ENCODE data around the gene STK10.
A peak's percentile ranks its signal among the peaks of the same experiment; 100 is the strongest.

STK10 gene

GRCh38 chr5:172188033-172188892 is at the start of gene STK10:
STK10 (minus strand) TSS chr5:172188224; CDS start chr5:172188042, 182 bp downstream.
- Histone ChIP-seq H3K4me3 (ENCODE audit: low read depth, low read length) (peak within 1 kb of the TSS; percentile 94), H3K27me3 (ENCODE audit: control insufficient read depth, insufficient read depth, low read length) (no peaks in the 10 kb centered on the region), H3K27ac (ENCODE audit: low read depth, low read length) (peak within 1 kb of the TSS; percentile 61; the same call in 1 of the 2 replicates)

DNA sequence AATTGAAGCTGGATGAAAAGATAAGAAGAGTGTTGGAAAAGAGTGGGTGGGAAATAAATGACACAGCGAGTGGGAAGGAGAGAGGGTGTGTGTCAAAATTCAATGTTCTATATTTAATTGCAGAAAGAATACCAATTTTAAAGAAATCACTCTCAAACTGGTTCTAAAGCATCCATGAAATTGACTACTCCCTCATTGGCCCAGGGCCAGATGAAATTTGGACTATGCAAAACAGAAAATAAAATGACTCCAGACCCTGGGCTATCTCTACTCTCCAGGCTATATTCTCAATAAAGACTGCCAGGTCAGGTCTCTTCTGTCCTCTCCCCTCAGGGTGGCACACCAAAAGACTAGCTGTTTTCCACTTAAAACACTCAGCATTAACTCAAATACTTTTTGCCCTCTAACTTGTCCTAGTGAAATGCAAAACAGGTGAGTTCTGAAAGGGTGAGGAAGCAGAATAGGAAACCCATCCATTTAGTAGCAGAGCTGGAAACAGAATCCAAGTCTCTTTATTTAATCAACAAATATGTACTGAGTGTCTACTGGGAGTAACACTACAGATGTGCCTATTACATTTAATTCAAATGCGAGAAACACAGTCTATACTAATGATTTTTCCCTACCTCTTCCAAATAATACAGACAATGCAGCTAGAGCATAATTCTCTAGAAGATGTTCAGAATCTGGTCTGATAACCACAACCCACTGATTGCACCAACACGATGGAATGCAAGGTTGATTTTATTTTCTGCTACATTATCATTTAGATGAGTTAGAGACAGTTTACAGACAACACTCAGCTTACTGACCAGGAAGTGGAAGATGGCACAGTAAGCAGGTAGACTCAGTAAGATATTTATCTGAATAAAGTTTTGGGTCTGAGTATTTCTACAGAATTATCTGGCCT is 48.1 kb upstream of the STK10 start:
- H3K4me1 ChIP-seq (ENCODE audit: control insufficient read depth, insufficient read depth, low read length): peaks cover 17% of the 10 kb centered on the region
- no peaks in the 10 kb centered on the region for H3K27me3 ChIP-seq (ENCODE audit: control insufficient read depth, insufficient read depth, low read length)
- H3K36me3 ChIP-seq (ENCODE audit: control insufficient read depth, insufficient read depth, low read length): peaks cover 28% of the 10 kb centered on the region
- H3K9ac ChIP-seq (ENCODE audit: low read length): no peak overlapping the region
- H3K4me3 ChIP-seq (ENCODE audit: low read depth, low read length): no peak overlapping the region
- H3K27ac ChIP-seq (ENCODE audit: low read depth, low read length): no peak overlapping the region
- H3K9me3 ChIP-seq (ENCODE audit: control insufficient read depth, insufficient read depth, low read depth, low read length): no peaks in the 10 kb centered on the region

More at GRCh38 chr5:172188033-172188892, at the start of gene STK10:
- no peaks in the 10 kb centered on the region for H3K36me3 ChIP-seq (ENCODE audit: control insufficient read depth, insufficient read depth, low read length)
- no peaks in the 10 kb centered on the region for H3K9me3 ChIP-seq (ENCODE audit: control insufficient read depth, insufficient read depth, low read depth, low read length)
- peaks cover 22% of the 10 kb centered on the region for H3K4me1 ChIP-seq (ENCODE audit: control insufficient read depth, insufficient read depth, low read length)
- H3K9ac ChIP-seq (ENCODE audit: low read length): peak within 1 kb of the TSS; percentile 83

- Histone ChIP-seq H3K27ac (ENCODE audit: low read depth, low read length) (no peak overlapping the region), H3K36me3 (ENCODE audit: control insufficient read depth, insufficient read depth, low read length) (peaks cover 34% of the 10 kb centered on the region), H3K27me3 (ENCODE audit: control insufficient read depth, insufficient read depth, low read length) (no peaks in the 10 kb centered on the region), H3K4me3 (ENCODE audit: low read depth, low read length) (no peak overlapping the region), H3K9me3 (ENCODE audit: control insufficient read depth, insufficient read depth, low read depth, low read length) (no peaks in the 10 kb centered on the region), H3K9ac (ENCODE audit: low read length) (no peak overlapping the region), H3K4me1 (ENCODE audit: control insufficient read depth, insufficient read depth, low read length) (peaks cover 17% of the 10 kb centered on the region)
Measured at GRCh38 chr5:172235132-172235780, 47.2 kb upstream of the STK10 start.

GRCh38 chr5:172234031-172234430 is 46.0 kb upstream of the STK10 start:
- Histone ChIP-seq H3K36me3 (ENCODE audit: control insufficient read depth, insufficient read depth, low read length) (peaks cover 40% of the 10 kb centered on the region), H3K4me1 (ENCODE audit: control insufficient read depth, insufficient read depth, low read length) (peaks cover 17% of the 10 kb centered on the region), H3K27ac (ENCODE audit: low read depth, low read length) (no peak overlapping the region), H3K9ac (ENCODE audit: low read length) (no peak overlapping the region), H3K4me3 (ENCODE audit: low read depth, low read length) (no peak overlapping the region), H3K27me3 (ENCODE audit: control insufficient read depth, insufficient read depth, low read length) (no peaks in the 10 kb centered on the region), H3K9me3 (ENCODE audit: control insufficient read depth, insufficient read depth, low read depth, low read length) (no peaks in the 10 kb centered on the region)

- Histone ChIP-seq H3K9me3 (ENCODE audit: control insufficient read depth, insufficient read depth, low read depth, low read length) (no peaks in the 10 kb centered on the region), H3K4me3 (ENCODE audit: low read depth, low read length) (no peak overlapping the region), H3K36me3 (ENCODE audit: control insufficient read depth, insufficient read depth, low read length) (peaks cover 56% of the 10 kb centered on the region), H3K27me3 (ENCODE audit: control insufficient read depth, insufficient read depth, low read length) (no peaks in the 10 kb centered on the region), H3K27ac (ENCODE audit: low read depth, low read length) (no peak overlapping the region), H3K4me1 (ENCODE audit: control insufficient read depth, insufficient read depth, low read length) (no peaks in the 10 kb centered on the region), H3K9ac (ENCODE audit: low read length) (no peak overlapping the region)
Measured at GRCh38 chr5:172229904-172230303, 41.9 kb upstream of the STK10 start.

DNA sequence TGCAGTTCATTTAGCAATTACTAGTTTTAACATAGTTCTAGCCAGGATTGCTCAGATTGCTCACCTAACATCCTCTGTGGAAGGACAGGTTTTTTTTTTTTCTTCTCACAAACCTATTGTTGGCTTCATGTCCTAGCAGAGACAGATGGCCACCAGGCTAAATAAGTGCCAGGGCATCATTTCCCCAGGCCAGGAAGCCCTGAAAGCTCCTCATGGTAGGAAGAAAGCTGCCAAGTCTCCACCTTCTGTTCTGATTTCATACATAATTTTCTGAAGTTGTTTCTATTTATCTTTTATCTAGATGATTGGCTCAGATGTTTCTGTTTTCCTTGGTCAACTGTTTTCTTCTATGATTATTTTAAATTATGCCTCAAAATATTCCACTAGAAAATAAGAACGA is 37.0 kb upstream of the STK10 start:
- no peak overlapping the region for H3K27ac ChIP-seq (ENCODE audit: low read depth, low read length)
- no peak overlapping the region for H3K9ac ChIP-seq (ENCODE audit: low read length)
- H3K36me3 ChIP-seq (ENCODE audit: control insufficient read depth, insufficient read depth, low read length): peaks cover 30% of the 10 kb centered on the region
- H3K4me3 ChIP-seq (ENCODE audit: low read depth, low read length): no peak overlapping the region
- H3K4me1 ChIP-seq (ENCODE audit: control insufficient read depth, insufficient read depth, low read length): no peaks in the 10 kb centered on the region
- no peaks in the 10 kb centered on the region for H3K27me3 ChIP-seq (ENCODE audit: control insufficient read depth, insufficient read depth, low read length)
- H3K9me3 ChIP-seq (ENCODE audit: control insufficient read depth, insufficient read depth, low read depth, low read length): no peaks in the 10 kb centered on the region

DNA sequence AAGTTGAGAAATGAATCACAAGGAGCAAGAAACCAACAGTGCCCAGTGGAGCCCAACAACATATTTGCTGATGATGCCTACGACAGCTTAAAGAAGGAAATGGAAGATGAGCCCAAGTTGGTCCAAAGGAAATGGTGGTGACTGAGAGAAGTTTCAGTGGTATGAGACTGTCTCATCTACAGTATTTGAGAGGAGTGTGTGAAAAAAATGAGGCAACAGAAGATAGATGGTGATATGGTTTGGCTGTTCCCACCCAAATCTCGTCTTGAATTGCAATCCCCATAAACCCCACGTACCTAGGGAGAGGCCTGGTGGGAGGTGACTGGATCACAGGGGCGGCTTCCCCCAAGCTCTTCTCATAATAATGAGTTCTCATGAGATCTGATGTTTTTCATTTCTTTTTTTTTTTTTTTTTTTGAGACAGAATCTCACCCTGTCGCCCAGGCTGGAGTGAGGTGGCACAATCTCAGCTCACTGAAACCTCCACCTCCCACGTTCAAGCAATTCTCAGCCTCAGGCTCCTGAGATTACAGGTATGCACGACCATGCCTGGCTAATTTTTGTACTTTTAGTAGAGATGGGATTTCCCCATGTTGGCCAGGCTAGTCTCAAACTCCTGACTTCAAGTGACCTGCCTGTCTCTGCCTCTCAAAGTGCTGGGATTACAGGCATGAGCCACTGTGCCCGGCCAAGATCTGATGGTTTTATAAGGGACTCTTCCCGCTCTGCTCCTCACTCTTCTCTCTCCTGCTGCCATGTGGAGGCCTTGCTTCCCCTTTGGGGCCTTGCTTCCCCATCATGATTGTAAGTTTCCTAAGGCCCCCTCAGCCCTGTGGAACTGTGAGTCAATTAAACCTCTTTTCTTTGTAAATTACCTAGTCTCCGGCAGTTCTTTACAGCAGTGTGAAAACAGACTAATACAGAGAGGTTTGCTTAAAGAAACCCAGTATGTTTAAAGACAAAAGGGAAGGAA is 36.2 kb upstream of the STK10 start:
- H3K36me3 ChIP-seq (ENCODE audit: control insufficient read depth, insufficient read depth, low read length): peaks cover 33% of the 10 kb centered on the region
- H3K4me3 ChIP-seq (ENCODE audit: low read depth, low read length): no peak overlapping the region

GRCh38 chr5:172219296-172219695 is 31.3 kb upstream of the STK10 start:
- H3K36me3 ChIP-seq (ENCODE audit: control insufficient read depth, insufficient read depth, low read length): peaks cover 34% of the 10 kb centered on the region
- H3K4me3 ChIP-seq (ENCODE audit: low read depth, low read length): no peak overlapping the region
- no peak overlapping the region for H3K9ac ChIP-seq (ENCODE audit: low read length)
- H3K27ac ChIP-seq (ENCODE audit: low read depth, low read length): no peak overlapping the region
- H3K27me3 ChIP-seq (ENCODE audit: control insufficient read depth, insufficient read depth, low read length): no peaks in the 10 kb centered on the region
- H3K9me3 ChIP-seq (ENCODE audit: control insufficient read depth, insufficient read depth, low read depth, low read length): no peaks in the 10 kb centered on the region
- H3K4me1 ChIP-seq (ENCODE audit: control insufficient read depth, insufficient read depth, low read length): no peaks in the 10 kb centered on the region

More for the DNA sequence above, 36.2 kb upstream of the STK10 start:
- Histone ChIP-seq H3K4me1 (ENCODE audit: control insufficient read depth, insufficient read depth, low read length) (no peaks in the 10 kb centered on the region), H3K27ac (ENCODE audit: low read depth, low read length) (no peak overlapping the region), H3K9ac (ENCODE audit: low read length) (no peak overlapping the region), H3K27me3 (ENCODE audit: control insufficient read depth, insufficient read depth, low read length) (no peaks in the 10 kb centered on the region), H3K9me3 (ENCODE audit: control insufficient read depth, insufficient read depth, low read depth, low read length) (no peaks in the 10 kb centered on the region)

- Histone ChIP-seq H3K4me3 (ENCODE audit: low read depth, low read length) (no peak overlapping the region), H3K27ac (ENCODE audit: low read depth, low read length) (no peak overlapping the region), H3K9ac (ENCODE audit: low read length) (no peak overlapping the region), H3K27me3 (ENCODE audit: control insufficient read depth, insufficient read depth, low read length) (no peaks in the 10 kb centered on the region), H3K4me1 (ENCODE audit: control insufficient read depth, insufficient read depth, low read length) (no peaks in the 10 kb centered on the region), H3K36me3 (ENCODE audit: control insufficient read depth, insufficient read depth, low read length) (peaks cover 51% of the 10 kb centered on the region), H3K9me3 (ENCODE audit: control insufficient read depth, insufficient read depth, low read depth, low read length) (no peaks in the 10 kb centered on the region)
Measured at GRCh38 chr5:172216345-172216744, 28.3 kb upstream of the STK10 start.

DNA sequence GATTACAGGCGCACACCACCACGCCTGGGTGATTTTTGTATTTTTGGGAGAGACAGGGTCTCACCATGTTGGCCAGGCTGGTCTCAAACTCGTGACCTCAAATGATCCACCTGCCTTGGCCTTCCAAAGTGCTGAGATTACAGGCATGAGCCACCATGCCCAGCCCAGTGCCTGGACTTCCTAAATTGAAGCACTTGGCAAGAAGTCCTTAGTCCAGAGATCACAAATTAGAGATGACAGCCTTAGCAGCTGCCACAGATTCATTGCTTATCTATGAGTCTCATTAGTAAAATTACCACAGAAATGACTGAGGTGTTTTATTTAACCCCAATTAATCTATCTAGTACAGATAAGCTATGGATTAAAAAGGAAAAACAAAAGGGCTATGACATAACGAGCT is 25.1 kb upstream of the STK10 start:
- Histone ChIP-seq H3K4me3 (ENCODE audit: low read depth, low read length) (no peak overlapping the region), H3K9me3 (ENCODE audit: control insufficient read depth, insufficient read depth, low read depth, low read length) (no peaks in the 10 kb centered on the region), H3K36me3 (ENCODE audit: control insufficient read depth, insufficient read depth, low read length) (peaks cover 51% of the 10 kb centered on the region), H3K27ac (ENCODE audit: low read depth, low read length) (no peak overlapping the region), H3K27me3 (ENCODE audit: control insufficient read depth, insufficient read depth, low read length) (no peaks in the 10 kb centered on the region), H3K9ac (ENCODE audit: low read length) (no peak overlapping the region), H3K4me1 (ENCODE audit: control insufficient read depth, insufficient read depth, low read length) (no peaks in the 10 kb centered on the region)
